HepG2 (cell line): ENCODE results near the gene NAA38. TPM values are rescaled to one million over a fixed set of nuclear protein-coding genes. Genes with fewer than 3 reads are reported as not detected.

Experiments used
- CAMTA2 ChIP-seq: sonication (generic); formaldehyde crosslinking; IDR thresholded peaks from 2 replicates; pipeline ENCODE4 v1.4.0; 2020; ENCODE audit warnings: mild to moderate bottlenecking, missing genetic modification reagents, borderline replicate concordance
- GMEB1 ChIP-seq: sonication (generic); formaldehyde crosslinking; IDR thresholded peaks from 2 replicates; pipeline ENCODE4 v1.5.1; 2020; ENCODE audit warnings: missing genetic modification reagents, mild to moderate bottlenecking, borderline replicate concordance
- GRHL1 ChIP-seq: sonication (generic); formaldehyde crosslinking; conservative IDR thresholded peaks from 2 replicates; pipeline ENCODE4 v1.8.0; 2022; ENCODE audit warnings: missing genetic modification reagents
- MBD4 ChIP-seq: IDR thresholded peaks from 2 replicates; pipeline ENCODE4 v1.6.1; 2012; ENCODE audit warnings: low read length, inconsistent platforms, borderline replicate concordance
- MTF2 ChIP-seq: sonication (generic); formaldehyde crosslinking; IDR thresholded peaks from 2 replicates; pipeline ENCODE4 v1.5.0; 2020; ENCODE audit warnings: missing genetic modification reagents, borderline replicate concordance
- NR3C1 ChIP-seq: sonication (generic); formaldehyde crosslinking; IDR thresholded peaks from 2 replicates; pipeline ENCODE4 v1.4.0; 2020; ENCODE audit warnings: missing genetic modification reagents
- PHF8 ChIP-seq: sonication (generic); formaldehyde crosslinking; IDR thresholded peaks from 2 replicates; pipeline ENCODE4 v1.5.0; 2020; ENCODE audit warnings: missing genetic modification reagents
- PPARG ChIP-seq: conservative IDR thresholded peaks from 2 replicates; pipeline ENCODE4 v1.6.1; 2016; ENCODE audit warnings: missing biosample characterization, missing genetic modification reagents
- RARA ChIP-seq: IDR thresholded peaks from 2 replicates; pipeline ENCODE4 v1.6.1; 2016; ENCODE audit warnings: missing genetic modification reagents, missing compliant biosample characterization
- SYNCRIP ChIP-seq: fragments of 200-400 bp; formaldehyde crosslinking; IDR thresholded peaks from 2 replicates; pipeline ENCODE4 v1.6.1; 2018; ENCODE audit warnings: mild to moderate bottlenecking, low read depth, low read length; ENCODE audit not compliant: insufficient read depth
- TBP ChIP-seq: sonication (generic); formaldehyde crosslinking; IDR thresholded peaks from 2 replicates; pipeline ENCODE4 v1.5.0; 2020; ENCODE audit warnings: missing genetic modification reagents
- ZBTB37 ChIP-seq: sonication (generic); formaldehyde crosslinking; IDR thresholded peaks from 2 replicates; pipeline ENCODE4 v1.4.0; 2020; ENCODE audit warnings: mild to moderate bottlenecking, missing genetic modification reagents
- ZNF451 ChIP-seq: sonication (generic); formaldehyde crosslinking; IDR thresholded peaks from 2 replicates; pipeline ENCODE4 v1.5.0; 2020; ENCODE audit warnings: mild to moderate bottlenecking, missing genetic modification reagents
- ZNF629 ChIP-seq: sonication (generic); formaldehyde crosslinking; conservative IDR thresholded peaks from 2 replicates; pipeline ENCODE4 v1.5.0; 2020; ENCODE audit warnings: missing genetic modification reagents
- ZNF737 ChIP-seq: sonication (generic); formaldehyde crosslinking; IDR thresholded peaks from 2 replicates; pipeline ENCODE4 v1.5.0; 2020; ENCODE audit warnings: missing genetic modification reagents, mild to moderate bottlenecking, borderline replicate concordance
- ZNF775 ChIP-seq: sonication (generic); formaldehyde crosslinking; IDR thresholded peaks from 2 replicates; pipeline ENCODE4 v1.4.0; 2020; ENCODE audit warnings: missing genetic modification reagents, mild to moderate bottlenecking, moderate library complexity, borderline replicate concordance
- polyA plus RNA-seq, 8 experiments: library from polyadenylated mRNA; depleted of rRNA in 3 of 8; stranded (reverse) in 7 of 8; unstranded in 1 of 8; fragments of >200 nt; fragmentation: Illumina TruSeq in 4 of 8; extraction: Trizol in 4 of 8; gene quantifications; 2 replicates each; pipeline versions ENCODE4 v1.2.1 to v1.2.3, GENCODE V29; 2011 to 2016; ENCODE audit warnings: low read depth in 4 of 8, missing spikeins in 1 of 8, mixed read lengths in 1 of 8; ENCODE audit not compliant: insufficient read depth in 1 of 8
- total RNA-seq, 5 experiments: library from RNA; depleted of rRNA; stranded (reverse); fragments of >200 nt; fragmentation: Illumina TruSeq; extraction: Trizol; gene quantifications; 2 replicates each; pipeline ENCODE4 v1.2.3, GENCODE V29; 2016; ENCODE audit warnings: low read depth in 1 of 5
- TF ChIP-seq, protein P1 (sequence below): sonication (generic); formaldehyde crosslinking; IDR thresholded peaks from 2 replicates; pipeline ENCODE4 v1.5.1; 2020; ENCODE audit warnings: mild to moderate bottlenecking, moderate library complexity, missing genetic modification reagents
- TF ChIP-seq, protein P2 (sequence below): sonication (generic); formaldehyde crosslinking; conservative IDR thresholded peaks from 2 replicates; pipeline ENCODE4 v1.8.0; 2022; ENCODE audit warnings: low read depth, missing genetic modification reagents
- TF ChIP-seq, protein P3 (sequence below): sonication (generic); formaldehyde crosslinking; IDR thresholded peaks from 2 replicates; pipeline ENCODE4 v1.4.0; 2020; ENCODE audit warnings: mild to moderate bottlenecking, missing genetic modification reagents, borderline replicate concordance

Gene NAA38
- total and polyA plus RNA-seq, 2 of the 13 experiments (the other 11 are each of a cell fraction or from before 2014, with no cell fraction given): 46.9 to 91.6 TPM

DNA sequence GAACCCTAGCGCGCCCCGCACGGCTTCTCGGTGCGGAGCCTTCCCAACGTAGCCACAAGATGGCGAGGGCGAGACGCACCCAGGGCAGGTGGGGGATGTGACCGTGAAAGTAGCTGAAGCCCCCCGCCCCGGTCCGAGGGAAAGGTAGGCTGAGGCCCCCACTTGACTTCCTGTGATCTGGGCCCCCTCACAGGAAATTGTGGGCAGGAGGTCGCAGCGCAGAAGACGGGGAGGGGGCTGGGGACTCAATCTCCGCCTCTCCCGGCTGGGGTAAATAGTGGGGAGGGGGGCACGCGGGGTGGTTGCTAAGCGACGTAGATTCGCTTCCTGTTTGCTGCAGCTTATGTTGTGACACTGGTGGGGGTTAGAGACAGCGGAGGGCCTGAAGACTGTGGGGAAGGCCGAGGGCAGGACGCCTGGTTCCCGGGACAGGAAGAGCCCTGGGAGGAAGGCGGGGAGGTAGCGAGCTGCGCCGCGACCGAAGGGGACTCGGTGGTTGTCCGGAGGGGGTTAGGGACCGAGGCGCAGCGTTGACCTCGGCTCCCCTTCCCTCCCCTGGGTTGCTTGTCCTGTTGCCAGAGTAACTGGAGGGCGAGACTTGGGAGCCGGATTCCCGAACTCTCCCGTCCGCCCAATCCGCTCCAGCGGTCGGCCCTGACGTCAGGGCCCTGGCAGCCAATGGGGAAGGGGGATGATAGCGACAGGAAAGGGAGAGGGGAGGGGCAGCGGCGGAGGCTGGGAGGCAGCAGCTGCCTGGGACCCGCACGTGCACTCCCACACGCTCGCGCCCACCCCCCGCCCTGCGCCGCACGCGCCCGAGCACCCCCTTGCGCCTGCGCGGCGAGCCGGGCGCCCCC, 22.2 kb downstream of the NAA38 start (continued):
- TF ChIP-seq PHF8 (CRISPR knock-in tag): peak; percentile 7; the same call in 1 of the 2 replicates
- no peak for TF ChIP-seq GMEB1 (CRISPR knock-in tag)
- TF ChIP-seq MTF2 (CRISPR knock-in tag): no peak
- TF ChIP-seq ZNF451 (CRISPR knock-in tag): no peak
- no peak for TF ChIP-seq GRHL1 (CRISPR knock-in tag)
- TF ChIP-seq, protein P1, sequence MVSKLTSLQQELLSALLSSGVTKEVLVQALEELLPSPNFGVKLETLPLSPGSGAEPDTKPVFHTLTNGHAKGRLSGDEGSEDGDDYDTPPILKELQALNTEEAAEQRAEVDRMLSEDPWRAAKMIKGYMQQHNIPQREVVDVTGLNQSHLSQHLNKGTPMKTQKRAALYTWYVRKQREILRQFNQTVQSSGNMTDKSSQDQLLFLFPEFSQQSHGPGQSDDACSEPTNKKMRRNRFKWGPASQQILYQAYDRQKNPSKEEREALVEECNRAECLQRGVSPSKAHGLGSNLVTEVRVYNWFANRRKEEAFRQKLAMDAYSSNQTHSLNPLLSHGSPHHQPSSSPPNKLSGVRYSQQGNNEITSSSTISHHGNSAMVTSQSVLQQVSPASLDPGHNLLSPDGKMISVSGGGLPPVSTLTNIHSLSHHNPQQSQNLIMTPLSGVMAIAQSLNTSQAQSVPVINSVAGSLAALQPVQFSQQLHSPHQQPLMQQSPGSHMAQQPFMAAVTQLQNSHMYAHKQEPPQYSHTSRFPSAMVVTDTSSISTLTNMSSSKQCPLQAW: peak; percentile 28; the same call in 1 of the 2 replicates
- TF ChIP-seq NR3C1 (CRISPR knock-in tag): no peak
- TF ChIP-seq CAMTA2 (CRISPR knock-in tag): no peak
- no peak for TF ChIP-seq PPARG (CRISPR knock-in tag)
- no peak for TF ChIP-seq ZNF775 (CRISPR knock-in tag)
- TF ChIP-seq SYNCRIP: no peak
- TF ChIP-seq, protein P2, sequence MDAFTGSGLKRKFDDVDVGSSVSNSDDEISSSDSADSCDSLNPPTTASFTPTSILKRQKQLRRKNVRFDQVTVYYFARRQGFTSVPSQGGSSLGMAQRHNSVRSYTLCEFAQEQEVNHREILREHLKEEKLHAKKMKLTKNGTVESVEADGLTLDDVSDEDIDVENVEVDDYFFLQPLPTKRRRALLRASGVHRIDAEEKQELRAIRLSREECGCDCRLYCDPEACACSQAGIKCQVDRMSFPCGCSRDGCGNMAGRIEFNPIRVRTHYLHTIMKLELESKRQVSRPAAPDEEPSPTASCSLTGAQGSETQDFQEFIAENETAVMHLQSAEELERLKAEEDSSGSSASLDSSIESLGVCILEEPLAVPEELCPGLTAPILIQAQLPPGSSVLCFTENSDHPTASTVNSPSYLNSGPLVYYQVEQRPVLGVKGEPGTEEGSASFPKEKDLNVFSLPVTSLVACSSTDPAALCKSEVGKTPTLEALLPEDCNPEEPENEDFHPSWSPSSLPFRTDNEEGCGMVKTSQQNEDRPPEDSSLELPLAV: no peak
- TF ChIP-seq RARA: peak; percentile 63
- TF ChIP-seq ZBTB37 (CRISPR knock-in tag): no peak
- TF ChIP-seq ZNF737 (CRISPR knock-in tag): no peak
- TF ChIP-seq, protein P3, sequence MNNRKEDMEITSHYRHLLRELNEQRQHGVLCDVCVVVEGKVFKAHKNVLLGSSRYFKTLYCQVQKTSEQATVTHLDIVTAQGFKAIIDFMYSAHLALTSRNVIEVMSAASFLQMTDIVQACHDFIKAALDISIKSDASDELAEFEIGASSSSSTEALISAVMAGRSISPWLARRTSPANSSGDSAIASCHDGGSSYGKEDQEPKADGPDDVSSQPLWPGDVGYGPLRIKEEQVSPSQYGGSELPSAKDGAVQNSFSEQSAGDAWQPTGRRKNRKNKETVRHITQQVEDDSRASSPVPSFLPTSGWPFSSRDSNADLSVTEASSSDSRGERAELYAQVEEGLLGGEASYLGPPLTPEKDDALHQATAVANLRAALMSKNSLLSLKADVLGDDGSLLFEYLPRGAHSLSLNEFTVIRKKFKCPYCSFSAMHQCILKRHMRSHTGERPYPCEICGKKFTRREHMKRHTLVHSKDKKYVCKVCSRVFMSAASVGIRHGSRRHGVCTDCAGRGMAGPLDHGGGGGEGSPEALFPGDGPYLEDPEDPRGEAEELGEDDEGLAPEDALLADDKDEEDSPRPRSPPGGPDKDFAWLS (CRISPR knock-in tag): no peak
- no peak for TF ChIP-seq ZNF629 (CRISPR knock-in tag)
- no peak for TF ChIP-seq MBD4
- TF ChIP-seq TBP: no peak
